ENCODE results near the gene CYP2W1. TPM values are rescaled to one million over a fixed set of nuclear protein-coding genes. Genes with fewer than 3 reads are reported as not detected.

CYP2W1 gene
- total and polyA plus RNA-seq, 10 of the 15 experiments (the other 5 are each of a cell fraction or from before 2014, with no cell fraction given), result not detected

DNA sequence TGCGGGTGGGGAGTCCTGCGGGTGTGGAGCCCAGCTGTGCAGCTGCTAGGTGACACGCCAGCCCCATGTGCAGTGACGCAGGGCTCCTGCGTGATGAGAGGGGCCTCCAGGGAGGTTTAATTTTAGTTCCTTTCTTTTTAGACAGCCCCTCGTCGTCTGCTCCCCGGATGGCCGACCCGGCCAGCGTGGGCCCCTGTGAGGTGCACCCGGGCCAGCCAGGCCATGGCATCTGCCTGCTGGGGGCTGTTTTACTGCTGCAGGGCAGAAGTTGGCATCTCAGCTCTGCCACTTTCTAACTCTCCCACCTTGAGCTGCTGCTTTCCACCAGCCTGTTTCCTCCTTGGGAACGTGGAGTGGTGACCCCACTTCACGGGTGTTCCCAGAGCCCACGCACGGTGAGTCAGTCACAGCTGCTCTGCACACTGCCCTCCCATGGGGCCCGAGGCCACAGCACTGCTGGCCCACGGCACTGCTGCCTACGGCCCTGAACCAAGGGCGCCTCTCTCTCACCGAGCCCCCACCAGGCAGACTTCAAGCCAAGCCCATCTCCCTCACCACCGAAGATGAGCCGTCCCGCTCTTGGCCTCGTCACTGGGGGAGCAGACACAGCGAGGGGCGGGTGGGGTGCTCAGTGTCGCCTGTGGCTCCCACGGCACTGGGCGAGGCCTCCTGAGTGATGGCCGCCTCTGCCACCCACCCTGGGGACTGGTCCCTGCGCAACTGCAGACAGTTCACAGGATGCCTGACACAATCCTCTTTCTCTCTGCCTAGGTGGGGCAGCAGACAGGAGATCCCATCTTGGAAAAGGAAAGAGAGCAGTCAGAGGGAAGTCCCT, 21.3 kb downstream of the CYP2W1 start (continued):
- no peak for TF ChIP-seq SUPT20H (IDR thresholded peaks at IDR 0.05; ENCODE audit: borderline replicate concordance, control insufficient read depth, low read depth, low read length)
- no peak for TF ChIP-seq CBFB (IDR thresholded peaks at IDR 0.05; ENCODE audit: low read depth)
- TF ChIP-seq NR2C1 (IDR thresholded peaks at IDR 0.05), result no peak
- TF ChIP-seq IRF5 (IDR thresholded peaks at IDR 0.05; ENCODE audit: borderline replicate concordance), result no peak
- no peak for TF ChIP-seq HDAC2 (IDR thresholded peaks at IDR 0.05)
- TF ChIP-seq SRF (IDR thresholded peaks at IDR 0.05; ENCODE audit: low read depth in 2 of 2, low read length in 2 of 2), result no peak
- no peak for TF ChIP-seq MLLT1 (IDR thresholded peaks at IDR 0.05)
- TF ChIP-seq BCLAF1 (IDR thresholded peaks at IDR 0.05), result no peak
- TF ChIP-seq, protein P1, sequence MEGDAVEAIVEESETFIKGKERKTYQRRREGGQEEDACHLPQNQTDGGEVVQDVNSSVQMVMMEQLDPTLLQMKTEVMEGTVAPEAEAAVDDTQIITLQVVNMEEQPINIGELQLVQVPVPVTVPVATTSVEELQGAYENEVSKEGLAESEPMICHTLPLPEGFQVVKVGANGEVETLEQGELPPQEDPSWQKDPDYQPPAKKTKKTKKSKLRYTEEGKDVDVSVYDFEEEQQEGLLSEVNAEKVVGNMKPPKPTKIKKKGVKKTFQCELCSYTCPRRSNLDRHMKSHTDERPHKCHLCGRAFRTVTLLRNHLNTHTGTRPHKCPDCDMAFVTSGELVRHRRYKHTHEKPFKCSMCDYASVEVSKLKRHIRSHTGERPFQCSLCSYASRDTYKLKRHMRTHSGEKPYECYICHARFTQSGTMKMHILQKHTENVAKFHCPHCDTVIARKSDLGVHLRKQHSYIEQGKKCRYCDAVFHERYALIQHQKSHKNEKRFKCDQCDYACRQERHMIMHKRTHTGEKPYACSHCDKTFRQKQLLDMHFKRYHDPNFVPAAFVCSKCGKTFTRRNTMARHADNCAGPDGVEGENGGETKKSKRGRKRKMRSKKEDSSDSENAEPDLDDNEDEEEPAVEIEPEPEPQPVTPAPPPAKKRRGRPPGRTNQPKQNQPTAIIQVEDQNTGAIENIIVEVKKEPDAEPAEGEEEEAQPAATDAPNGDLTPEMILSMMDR (IDR thresholded peaks at IDR 0.05 in 2 of 3, conservative IDR thresholded peaks at IDR 0.05 in 1 of 3; ENCODE audit: control insufficient read depth in 2 of 3, extremely low read depth in 1 of 3, insufficient read depth in 1 of 3, low read depth in 3 of 3, low read length in 3 of 3), result no peak
- TF ChIP-seq, protein P2, sequence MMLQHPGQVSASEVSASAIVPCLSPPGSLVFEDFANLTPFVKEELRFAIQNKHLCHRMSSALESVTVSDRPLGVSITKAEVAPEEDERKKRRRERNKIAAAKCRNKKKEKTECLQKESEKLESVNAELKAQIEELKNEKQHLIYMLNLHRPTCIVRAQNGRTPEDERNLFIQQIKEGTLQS (IDR thresholded peaks at IDR 0.05; ENCODE audit: borderline replicate concordance, extremely low read depth, low read depth, low read length), result no peak
- TF ChIP-seq SIN3A (IDR thresholded peaks at IDR 0.05; ENCODE audit: low read depth, low read length), result no peak
- no peak for TF ChIP-seq HSF1 (IDR thresholded peaks at IDR 0.05; ENCODE audit: low read depth, low read length)
- TF ChIP-seq, protein P3, sequence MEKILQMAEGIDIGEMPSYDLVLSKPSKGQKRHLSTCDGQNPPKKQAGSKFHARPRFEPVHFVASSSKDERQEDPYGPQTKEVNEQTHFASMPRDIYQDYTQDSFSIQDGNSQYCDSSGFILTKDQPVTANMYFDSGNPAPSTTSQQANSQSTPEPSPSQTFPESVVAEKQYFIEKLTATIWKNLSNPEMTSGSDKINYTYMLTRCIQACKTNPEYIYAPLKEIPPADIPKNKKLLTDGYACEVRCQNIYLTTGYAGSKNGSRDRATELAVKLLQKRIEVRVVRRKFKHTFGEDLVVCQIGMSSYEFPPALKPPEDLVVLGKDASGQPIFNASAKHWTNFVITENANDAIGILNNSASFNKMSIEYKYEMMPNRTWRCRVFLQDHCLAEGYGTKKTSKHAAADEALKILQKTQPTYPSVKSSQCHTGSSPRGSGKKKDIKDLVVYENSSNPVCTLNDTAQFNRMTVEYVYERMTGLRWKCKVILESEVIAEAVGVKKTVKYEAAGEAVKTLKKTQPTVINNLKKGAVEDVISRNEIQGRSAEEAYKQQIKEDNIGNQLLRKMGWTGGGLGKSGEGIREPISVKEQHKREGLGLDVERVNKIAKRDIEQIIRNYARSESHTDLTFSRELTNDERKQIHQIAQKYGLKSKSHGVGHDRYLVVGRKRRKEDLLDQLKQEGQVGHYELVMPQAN (conservative IDR thresholded peaks at IDR 0.05), result no peak
- TF ChIP-seq GATAD2B (conservative IDR thresholded peaks at IDR 0.05; ENCODE audit: low read depth), result peak; percentile 47; the same call in 1 of the 2 replicates
- TF ChIP-seq ETV6 (conservative IDR thresholded peaks at IDR 0.05 in 1 of 2, IDR thresholded peaks at IDR 0.05 in 1 of 2; ENCODE audit: borderline replicate concordance in 1 of 2, low read depth in 1 of 2), result no peak
- no peak for TF ChIP-seq ATF7 (IDR thresholded peaks at IDR 0.05; ENCODE audit: low read depth)
